NCI-H2107 treated with DMSO at 0.1 percent for 48 hours (cell line): ENCODE data around the gene ZP1.
"Not testable (repeated sequence)": the region's sequence is repeated elsewhere in the genome, so short reads cannot be mapped to it uniquely, and the experiment has no call there.

Experiments used
- DNase-seq: peaks from one replicate; lab custom pipeline; 2025; ENCODE audit not compliant: unreplicated experiment; lab: John Stamatoyannopoulos, UW

The ZP1 gene

GRCh38 chr11:60906132-60906972 lies 39.0 kb downstream of the ZP1 start, which contains the start of gene PRPF19:
TSS of gene PRPF19 (minus strand) at chr11:60906585. CDS start at chr11:60906382, 203 bp downstream.
- peak; percentile 90 for DNase-seq

GRCh38 chr11:60908803-60909202 lies 41.5 kb downstream of the ZP1 start:
- DNase-seq, result no peak

DNA sequence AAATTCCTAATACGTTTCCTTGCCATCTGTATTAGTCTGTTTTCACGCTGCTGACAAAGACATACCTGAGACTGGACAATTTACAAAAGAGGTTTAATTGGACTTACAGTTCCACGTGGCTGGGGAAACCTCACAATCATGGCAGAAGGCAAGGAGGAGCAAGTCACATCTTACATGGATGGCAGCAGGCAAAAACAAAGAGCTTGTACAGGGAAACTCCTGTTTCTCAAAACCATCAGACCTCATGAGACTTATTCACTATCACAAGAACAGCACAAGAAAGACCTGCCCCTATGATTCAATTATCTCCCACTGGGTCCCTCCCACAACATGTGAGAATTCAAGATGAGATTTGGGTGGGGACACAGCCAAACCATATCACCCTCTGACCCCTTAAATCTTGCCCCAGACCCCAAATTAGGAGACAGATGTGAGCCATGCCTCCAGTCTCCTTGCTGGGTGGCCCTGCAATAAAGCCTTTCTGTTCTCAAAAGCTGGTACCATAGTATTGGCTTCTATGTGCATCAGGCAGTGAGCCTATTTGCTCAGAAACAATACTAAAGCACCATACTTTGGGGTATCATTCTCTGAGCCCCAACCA lies 42.4 kb downstream of the ZP1 start:
- DNase-seq, result not testable (repeated sequence)

- no peak for DNase-seq
Observed at GRCh38 chr11:60910281-60910687, 42.9 kb downstream of the ZP1 start.

- DNase-seq, result no peak
Observed at GRCh38 chr11:60910711-60911380, 43.5 kb downstream of the ZP1 start.

GRCh38 chr11:60912223-60912850 lies 45.0 kb downstream of the ZP1 start:
- DNase-seq, result no peak

DNA sequence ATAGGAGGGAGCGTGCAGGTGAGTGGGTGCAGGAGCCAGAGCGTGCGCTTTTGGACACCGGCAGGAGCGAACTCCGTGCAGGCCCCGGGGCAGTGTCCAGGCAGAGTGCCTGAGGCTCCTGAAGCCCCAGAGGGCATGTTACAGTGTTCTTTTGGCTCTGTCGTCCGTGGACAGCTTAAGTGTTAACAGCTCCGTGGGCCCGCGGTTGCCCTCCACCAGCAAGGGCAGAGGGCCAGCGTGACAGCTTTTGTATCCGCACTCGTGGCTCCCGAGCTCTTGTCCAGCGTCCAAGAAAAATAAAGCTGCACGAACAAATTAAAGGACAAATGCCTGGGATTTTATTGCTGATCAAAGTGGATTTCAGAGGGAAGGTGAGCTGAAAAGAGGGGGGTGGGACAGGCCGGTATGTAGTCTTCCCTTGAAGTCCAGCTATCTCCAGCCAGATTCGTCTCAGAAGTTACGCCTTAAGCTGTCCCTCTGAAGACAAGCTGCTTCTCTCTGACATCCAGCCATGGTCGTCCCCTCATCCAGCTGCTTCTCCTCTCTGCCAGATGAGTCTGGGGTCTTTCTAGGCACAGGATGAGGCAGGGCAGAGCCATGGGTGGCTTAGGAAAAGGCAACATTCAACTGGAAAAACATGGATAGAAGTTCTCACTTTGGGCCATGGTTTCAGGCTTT lies 45.6 kb downstream of the ZP1 start:
- no peak for DNase-seq

GRCh38 chr11:60913793-60914632 lies 46.7 kb downstream of the ZP1 start, which contains the start of gene TMEM109:
TSS of gene TMEM109 (plus strand) at chr11:60914158. CDS start at chr11:60919694, 5,536 bp downstream.
- peak; percentile 92 for DNase-seq

DNA sequence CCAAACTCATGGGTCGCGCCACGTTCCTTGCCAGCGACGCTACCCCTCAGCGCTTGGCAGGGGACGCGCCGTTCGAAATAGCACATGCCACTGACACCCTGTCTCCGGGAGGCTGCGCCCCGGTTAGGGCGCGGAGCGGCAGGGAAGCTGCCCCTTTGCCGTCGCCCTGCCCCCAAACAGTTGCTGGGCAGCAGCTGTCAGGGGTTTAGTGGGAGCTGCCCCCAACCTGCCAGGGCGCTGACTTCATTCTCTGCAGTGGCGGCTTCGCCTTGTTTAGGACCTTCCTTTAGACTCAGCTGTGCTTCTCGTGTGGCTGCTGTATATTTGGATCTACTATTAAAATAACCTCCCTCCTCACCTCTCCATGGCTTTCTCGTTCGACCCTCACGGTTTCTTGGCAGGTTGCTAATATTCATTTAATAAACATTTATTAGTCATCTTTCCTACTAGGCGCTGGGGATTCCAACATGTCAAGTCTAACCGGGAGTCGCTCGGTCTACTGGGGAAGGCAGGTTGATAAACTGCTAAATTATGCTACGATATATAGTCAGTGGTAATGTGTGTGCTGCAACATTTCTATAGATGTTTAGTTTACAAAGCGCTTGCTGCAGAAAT lies 47.4 kb downstream of the ZP1 start:
- DNase-seq, result no peak

- peak; percentile 56 for DNase-seq
Observed at GRCh38 chr11:60915248-60915914, 48.0 kb downstream of the ZP1 start.

DNA sequence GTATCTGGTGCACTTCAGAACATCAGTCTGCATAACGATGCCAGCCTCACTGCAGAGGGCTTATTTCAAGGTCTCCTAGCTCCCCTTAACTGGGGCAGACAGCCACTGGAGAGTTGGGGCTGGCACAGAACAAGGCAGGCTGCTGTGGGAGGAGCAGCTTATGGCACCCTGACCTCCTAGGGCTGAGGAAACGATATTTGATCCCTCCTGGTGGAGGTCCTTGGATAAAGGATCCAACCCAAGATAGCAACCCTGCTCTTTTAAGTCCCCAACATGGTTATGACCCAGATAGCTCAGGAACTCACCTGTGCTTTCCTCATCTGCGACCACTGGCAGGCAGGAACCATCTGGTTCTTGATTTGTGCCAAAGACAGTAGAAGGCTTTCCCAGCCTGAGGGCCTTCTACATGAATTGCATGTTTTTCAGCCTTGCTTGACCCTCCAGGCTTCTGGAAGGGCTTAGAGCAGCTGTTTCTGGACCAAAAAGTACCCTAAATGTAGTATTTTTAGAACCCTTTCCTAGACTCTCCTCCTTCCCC lies 49.4 kb downstream of the ZP1 start:
- DNase-seq, result no peak

GRCh38 chr11:60917267-60917666 lies 49.9 kb downstream of the ZP1 start:
- no peak for DNase-seq

DNA sequence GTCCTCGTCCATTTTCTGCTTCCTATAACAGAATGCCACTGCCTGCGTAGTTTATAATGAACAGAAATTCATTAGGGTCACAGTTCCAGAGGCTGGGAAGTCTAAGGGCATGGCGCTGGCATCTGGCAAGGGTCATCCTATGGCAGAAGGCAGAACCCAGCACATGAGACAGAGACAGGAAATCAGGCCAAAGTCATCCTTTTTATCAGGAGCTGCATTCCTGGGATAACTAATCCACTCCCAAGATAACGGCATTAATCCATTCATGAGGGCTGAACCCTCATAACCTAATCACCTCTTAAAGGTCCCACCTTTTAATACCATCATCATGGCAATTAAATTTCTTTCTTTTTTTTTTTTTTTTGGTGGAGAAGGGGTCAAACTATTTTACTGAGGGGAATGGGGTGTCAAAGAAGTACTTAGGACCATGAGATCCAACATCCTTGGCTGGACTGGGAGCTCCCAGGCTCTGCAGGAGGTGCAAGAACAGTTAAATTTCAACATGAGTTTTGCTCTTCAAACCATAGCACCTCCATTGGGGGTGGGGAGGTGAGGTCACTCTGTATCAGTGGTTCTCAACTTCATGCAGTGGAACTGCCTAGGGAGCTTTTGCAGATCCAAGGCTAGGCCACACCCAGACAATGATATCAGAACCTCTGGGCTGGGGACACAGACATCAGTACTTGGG lies 51.1 kb downstream of the ZP1 start:
- no peak for DNase-seq

- DNase-seq, result no peak
Observed at GRCh38 chr11:60918939-60919265, 51.6 kb downstream of the ZP1 start.

DNA sequence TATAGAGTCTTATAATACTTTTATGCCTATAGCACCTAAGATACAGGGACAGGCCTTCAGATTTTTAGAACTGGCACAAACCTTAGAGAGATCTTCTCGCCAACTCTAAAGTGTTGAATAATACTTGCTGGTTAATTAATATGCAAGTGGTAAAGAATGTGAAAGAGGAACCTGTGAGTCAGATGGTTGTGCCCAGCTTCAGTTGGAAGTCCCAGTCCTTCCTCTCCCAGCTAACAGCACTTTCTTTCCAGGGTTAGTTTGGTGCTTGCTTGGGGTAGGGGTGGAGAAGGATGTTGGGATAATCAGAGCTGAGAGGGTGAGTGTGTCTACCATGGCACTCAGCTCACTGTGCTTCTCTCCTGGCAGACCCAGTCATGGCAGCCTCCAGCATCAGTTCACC lies 52.0 kb downstream of the ZP1 start:
- no peak for DNase-seq

- no peak for DNase-seq
Observed at GRCh38 chr11:60919956-60920355, 52.6 kb downstream of the ZP1 start.

- DNase-seq, result no peak
Observed at GRCh38 chr11:60921259-60921658, 53.9 kb downstream of the ZP1 start.

DNA sequence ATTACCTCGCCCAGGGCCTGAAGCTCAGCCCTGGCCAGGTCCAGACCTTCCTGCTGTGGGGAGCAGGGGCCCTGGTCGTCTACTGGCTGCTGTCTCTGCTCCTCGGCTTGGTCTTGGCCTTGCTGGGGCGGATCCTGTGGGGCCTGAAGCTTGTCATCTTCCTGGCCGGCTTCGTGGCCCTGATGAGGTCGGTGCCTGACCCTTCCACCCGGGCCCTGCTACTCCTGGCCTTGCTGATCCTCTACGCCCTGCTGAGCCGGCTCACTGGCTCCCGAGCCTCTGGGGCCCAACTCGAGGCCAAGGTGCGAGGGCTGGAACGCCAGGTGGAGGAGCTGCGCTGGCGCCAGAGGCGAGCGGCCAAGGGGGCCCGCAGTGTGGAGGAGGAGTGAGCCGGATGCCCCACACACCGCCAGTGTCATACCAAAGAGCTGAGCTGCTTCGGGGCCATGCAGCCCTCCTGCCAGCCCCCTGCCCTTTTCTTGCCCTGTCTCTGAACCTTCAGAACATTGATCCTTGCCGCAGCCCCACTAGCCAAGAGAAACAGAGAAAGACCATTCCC lies 54.5 kb downstream of the ZP1 start:
- DNase-seq, result no peak
